Right hindlimb (tissue), 1 donor: ENCODE data around the gene TRIM16.
"Not testable (repeated sequence)": the region's sequence is repeated elsewhere in the genome, so short reads cannot be mapped to it uniquely, and the experiment has no call there.

ENCODE experiments used
- DNase-seq: peaks from one replicate; pipeline ENCODE4 v3.0.0-alpha.2; 2018

TRIM16 gene

DNA sequence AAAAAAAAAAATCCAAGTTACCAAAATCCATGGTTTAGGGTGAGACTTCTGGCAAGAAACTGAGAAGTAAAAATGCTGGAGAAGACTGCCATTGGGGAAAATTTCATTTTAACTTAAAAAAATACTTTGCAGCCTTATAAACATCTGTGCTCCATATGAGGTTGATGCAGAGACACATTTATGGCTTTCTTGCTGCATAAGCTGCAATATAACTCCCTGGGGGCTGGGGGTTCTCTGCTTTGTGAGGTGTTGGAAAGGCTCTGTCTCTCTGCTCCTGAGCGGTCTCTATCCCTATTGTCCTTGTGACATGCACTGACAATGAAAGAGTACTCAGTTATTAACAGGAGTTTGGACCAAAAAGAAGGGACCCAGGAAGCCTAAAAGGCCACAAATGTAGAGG is 71.0 kb downstream of the TRIM16 start:
- not testable (repeated sequence) for DNase-seq

DNA sequence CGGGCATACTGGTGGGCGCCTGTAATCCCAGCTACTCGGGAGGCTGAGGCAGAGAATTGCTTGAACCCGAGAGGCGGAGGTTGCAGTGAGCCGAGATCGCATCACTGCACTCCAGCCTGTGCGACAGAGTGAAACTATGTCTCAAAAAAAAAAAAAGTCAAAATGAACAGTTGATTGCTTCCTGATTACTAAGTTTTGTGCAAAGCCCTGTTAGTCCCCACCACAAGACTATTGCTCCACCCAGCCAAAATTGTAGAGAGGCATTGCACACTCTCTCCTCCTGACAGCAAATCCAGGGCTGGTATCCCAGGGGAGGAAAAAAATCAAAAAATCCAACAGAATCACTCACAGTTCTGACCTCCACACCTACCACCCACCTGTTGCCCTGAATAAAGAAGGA is 91.2 kb downstream of the TRIM16 start:
- DNase-seq = not testable (repeated sequence)

DNA sequence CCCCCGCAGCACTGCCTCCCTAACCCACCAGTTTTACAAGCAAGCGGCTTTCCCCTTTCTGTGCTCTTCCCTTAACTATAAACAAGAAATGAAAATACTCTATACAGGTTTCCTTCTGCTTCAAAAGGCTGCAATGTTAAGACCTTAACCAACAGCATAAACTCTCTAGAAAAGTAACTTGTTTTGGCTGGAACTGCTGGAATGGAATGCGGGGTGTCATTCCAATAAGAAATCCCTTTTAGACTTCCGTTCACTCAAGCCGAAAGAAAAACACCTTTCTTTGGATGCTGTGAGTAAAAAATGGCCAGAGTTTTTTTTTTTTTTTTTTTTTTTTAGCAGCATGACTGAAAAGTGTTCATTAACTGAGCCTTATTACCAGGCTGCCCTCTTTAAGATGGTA is 92.1 kb downstream of the TRIM16 start:
- not testable (repeated sequence) for DNase-seq

DNA sequence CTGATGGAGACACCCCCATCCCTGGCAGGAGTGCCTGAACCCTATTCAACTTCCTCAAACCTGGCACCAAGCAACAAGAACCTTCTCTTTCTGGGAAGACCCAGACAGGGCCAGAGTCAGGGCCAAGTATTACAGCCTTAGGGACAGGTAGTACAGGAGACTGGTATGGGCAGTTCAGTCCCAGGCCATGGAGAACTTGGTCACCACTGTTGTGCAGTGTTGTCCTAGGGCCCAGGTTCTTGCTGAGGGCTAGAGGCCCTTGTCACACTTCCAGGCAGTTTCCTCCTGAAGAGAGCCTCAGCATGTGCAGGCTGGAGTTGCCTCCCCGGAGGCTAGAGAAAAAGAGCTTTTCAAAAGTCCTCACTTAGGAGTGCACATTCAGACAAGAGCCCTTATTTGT is 93.3 kb downstream of the TRIM16 start:
- DNase-seq = not testable (repeated sequence)

DNA sequence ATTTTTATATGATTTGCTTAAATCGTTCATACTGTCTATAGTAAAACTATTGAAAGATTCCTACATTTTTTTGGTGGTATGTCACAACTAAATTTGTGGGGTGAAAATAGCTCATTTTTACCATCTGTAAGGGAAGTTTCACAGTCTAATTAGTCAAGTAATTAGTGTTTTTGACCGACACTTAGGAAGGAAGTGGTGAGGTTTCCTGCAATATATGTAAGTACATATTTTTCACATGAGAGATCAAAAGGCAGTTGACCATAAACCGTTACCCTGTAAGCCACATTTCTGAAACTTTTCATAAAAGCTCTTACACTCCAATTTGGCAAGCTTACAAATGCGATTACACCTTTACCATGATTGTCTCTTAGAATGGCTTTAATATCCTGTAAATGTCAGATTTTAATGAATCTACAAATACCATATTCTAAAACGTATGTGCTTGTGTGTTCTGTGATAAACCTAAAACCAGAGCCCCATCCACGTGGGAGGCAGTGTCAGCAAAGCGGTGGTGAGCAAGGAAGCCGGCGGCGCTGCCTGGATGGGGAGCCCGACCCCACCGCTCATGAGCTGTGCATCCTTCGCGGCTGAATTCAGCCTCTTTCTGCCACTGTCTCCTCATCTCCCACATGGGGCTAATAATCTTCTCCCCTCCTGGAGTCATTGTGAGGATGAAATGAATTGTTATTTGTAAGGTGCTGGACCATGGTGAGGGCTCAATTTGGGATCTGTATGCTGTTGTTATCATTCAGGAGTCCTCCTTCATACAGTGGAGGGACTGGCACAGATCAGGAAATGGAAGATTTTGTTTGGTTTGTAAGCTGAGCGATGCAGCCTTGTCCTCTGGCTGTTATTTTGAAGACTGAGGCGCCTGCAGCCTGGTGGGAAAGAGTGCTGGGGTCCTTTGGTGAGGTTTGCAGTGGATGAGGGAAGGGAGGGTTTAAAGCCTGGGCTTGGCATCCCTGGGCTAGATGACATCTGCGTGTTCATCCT is 94.3 kb downstream of the TRIM16 start:
- not testable (repeated sequence) for DNase-seq

DNA sequence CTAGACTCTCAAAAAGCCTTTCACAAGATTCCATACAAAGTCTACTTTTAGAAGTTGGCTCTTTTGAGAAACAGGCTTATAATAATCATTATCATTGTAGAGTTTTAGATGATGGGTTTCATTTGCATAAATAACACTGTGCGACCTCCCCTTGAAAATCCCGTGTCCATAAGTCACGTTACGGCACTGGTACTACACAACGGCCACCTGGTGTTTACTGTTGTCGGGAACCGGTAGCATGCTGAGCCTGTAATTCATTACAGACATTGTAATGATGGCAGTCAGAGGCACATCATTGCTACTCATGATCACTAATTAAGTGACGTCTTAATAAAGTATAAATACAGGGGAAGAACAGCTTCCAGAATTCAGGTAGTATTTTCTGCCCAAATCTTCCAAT is 96.1 kb downstream of the TRIM16 start:
- not testable (repeated sequence) for DNase-seq

DNA sequence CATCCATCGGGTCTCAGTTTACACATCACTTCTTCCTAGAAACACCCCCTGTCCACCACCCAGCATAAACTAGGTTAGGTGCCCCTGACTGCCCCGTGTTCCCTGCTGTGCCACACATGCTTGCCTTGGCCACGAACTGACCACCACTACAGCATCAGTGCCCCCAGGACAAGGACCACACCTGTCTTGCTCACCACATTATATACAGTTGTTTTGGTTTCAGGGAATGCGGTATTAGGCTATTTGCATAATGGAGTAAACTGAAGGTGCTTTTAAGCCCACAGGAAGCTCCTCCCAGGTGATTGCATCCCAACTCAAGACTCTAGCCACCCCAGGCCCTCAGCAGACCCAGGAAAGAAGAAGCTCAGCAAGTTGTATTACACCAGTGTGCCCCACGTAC is 100.8 kb downstream of the TRIM16 start:
- DNase-seq = not testable (repeated sequence)

DNA sequence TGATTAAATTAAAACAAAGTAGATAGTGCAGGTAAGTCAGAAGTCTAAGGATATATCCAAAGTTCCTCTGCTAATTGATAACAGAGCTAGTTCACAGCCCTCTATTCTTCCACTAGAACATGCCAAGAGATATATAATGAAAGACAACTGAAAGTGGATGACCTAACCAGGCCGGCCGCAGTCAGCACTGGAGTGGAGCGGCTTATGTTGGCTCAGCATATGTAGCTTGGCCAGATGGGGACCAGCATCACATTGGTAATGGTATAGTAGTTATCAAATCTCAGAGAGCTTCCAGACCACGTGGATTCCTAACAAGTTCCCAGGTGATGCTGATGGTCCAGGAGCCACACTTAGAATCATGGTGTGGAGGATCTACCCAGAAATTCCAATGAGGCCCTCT is 102.6 kb downstream of the TRIM16 start:
- DNase-seq = not testable (repeated sequence)
